Mammary epithelial cell (primary cell): Measurements from ENCODE around the gene SARS2.

Source experiments
- EZH2 ChIP-seq: IDR thresholded peaks from 2 replicates; pipeline ENCODE4 v1.6.1; 2012; ENCODE audit warnings: low read length, inconsistent platforms, borderline replicate concordance
- TF ChIP-seq, protein P1 (sequence below), 2 donors: IDR thresholded peaks in 1 of 2; conservative IDR thresholded peaks in 1 of 2; 2 replicates each; pipeline ENCODE4 v1.5.1; 2011 to 2012; ENCODE audit warnings: inconsistent platforms in 2 of 2, low read length in 2 of 2, mild to moderate bottlenecking in 2 of 2, control low read depth in 1 of 2, low read depth in 1 of 2; ENCODE audit not compliant: insufficient read depth in 1 of 2; ENCODE audit errors: extremely low read depth in 1 of 2

DNA sequence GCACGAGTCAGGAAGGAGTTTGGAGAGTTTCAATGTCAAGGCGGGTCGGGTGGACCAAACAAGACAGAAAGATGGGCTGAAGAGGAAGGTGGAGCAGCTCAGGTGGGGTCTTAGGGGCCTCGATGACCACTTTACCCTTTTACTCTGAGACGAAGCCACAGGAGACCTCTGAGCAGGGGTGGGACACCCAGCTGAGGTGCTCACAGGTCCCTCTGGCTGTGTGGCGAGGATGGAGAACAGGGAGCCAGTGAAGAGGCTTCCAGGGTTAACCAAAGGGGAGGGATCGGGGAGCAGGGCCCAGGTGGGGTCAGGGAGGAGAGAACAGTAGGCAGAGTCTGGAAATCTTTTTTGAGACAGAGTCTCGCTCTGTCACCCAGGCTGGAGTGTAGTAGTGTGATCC is 16.6 kb downstream of the SARS2 start:
- TF ChIP-seq, protein P1, sequence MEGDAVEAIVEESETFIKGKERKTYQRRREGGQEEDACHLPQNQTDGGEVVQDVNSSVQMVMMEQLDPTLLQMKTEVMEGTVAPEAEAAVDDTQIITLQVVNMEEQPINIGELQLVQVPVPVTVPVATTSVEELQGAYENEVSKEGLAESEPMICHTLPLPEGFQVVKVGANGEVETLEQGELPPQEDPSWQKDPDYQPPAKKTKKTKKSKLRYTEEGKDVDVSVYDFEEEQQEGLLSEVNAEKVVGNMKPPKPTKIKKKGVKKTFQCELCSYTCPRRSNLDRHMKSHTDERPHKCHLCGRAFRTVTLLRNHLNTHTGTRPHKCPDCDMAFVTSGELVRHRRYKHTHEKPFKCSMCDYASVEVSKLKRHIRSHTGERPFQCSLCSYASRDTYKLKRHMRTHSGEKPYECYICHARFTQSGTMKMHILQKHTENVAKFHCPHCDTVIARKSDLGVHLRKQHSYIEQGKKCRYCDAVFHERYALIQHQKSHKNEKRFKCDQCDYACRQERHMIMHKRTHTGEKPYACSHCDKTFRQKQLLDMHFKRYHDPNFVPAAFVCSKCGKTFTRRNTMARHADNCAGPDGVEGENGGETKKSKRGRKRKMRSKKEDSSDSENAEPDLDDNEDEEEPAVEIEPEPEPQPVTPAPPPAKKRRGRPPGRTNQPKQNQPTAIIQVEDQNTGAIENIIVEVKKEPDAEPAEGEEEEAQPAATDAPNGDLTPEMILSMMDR (conservative IDR thresholded peaks at IDR 0.05 in 1 of 2, IDR thresholded peaks at IDR 0.05 in 1 of 2; ENCODE audit: extremely low read depth in 1 of 2, insufficient read depth in 1 of 2, low read depth in 1 of 2, low read length in 2 of 2): no peak
- TF ChIP-seq EZH2: no peak
